H9 (cell line): ENCODE data around the gene CFAP43. TPM values are rescaled to one million over a fixed set of nuclear protein-coding genes. Genes with fewer than 3 reads are reported as not detected.
A peak's percentile ranks its signal among the peaks of the same experiment; 100 is the strongest.

Experiments
- DNase-seq: peaks from one replicate; pipeline ENCODE4 v3.0.0-alpha.2; 2017
- H2AFZ ChIP-seq: one replicate; pipeline ENCODE4 v1.6.1; 2013; ENCODE audit warnings: mild to moderate bottlenecking, low read length, control low read depth, moderate library complexity
- H2AK5ac ChIP-seq: 2 replicates; pipeline ENCODE4 v1.6.1; 2013; ENCODE audit warnings: low read length, control low read depth, mixed read lengths; ENCODE audit not compliant: insufficient read length
- H2BK120ac ChIP-seq: one replicate; pipeline ENCODE4 v1.6.1; 2013; ENCODE audit warnings: low read depth, mild to moderate bottlenecking, low read length, control low read depth, inconsistent platforms; ENCODE audit not compliant: poor library complexity, severe bottlenecking
- H2BK12ac ChIP-seq: 2 replicates; pipeline ENCODE4 v1.6.1; 2013; ENCODE audit warnings: low read length, control low read depth, mixed read lengths, low read depth; ENCODE audit not compliant: insufficient read length
- H2BK15ac ChIP-seq: 2 replicates; pipeline ENCODE4 v1.6.1; 2013; ENCODE audit warnings: low read depth, low read length, control low read depth
- H2BK20ac ChIP-seq: one replicate; pipeline ENCODE4 v1.6.1; 2013; ENCODE audit warnings: low read depth, mild to moderate bottlenecking, low read length, control low read depth, inconsistent platforms; ENCODE audit not compliant: poor library complexity, severe bottlenecking
- H2BK5ac ChIP-seq: 2 replicates; pipeline ENCODE4 v1.6.1; 2013; ENCODE audit warnings: low read length, control low read depth, mixed read lengths; ENCODE audit not compliant: insufficient read length
- H3K14ac ChIP-seq: 2 replicates; pipeline ENCODE4 v1.6.1; 2013; ENCODE audit warnings: low read length, control low read depth; ENCODE audit not compliant: insufficient read depth
- H3K18ac ChIP-seq: 2 replicates; pipeline ENCODE4 v1.6.1; 2013; ENCODE audit warnings: low read depth, mild to moderate bottlenecking, mixed read lengths, low read length, control low read depth; ENCODE audit not compliant: insufficient read length
- H3K23ac ChIP-seq: 2 replicates; pipeline ENCODE4 v1.6.1; 2013; ENCODE audit warnings: low read length, control low read depth, mixed read lengths, low read depth; ENCODE audit not compliant: insufficient read length
- H3K23me2 ChIP-seq: 2 replicates; pipeline ENCODE4 v1.6.1; 2013; ENCODE audit warnings: low read depth, mild to moderate bottlenecking, mixed read lengths, low read length, control low read depth; ENCODE audit not compliant: insufficient read length, poor library complexity, severe bottlenecking
- H3K27ac ChIP-seq: 2 replicates; pipeline ENCODE4 v1.5.1; 2013; ENCODE audit warnings: low read length, control low read depth, mixed read lengths, low read depth; ENCODE audit not compliant: insufficient read length
- H3K27me3 ChIP-seq: 2 replicates; pipeline ENCODE4 v1.6.1; 2013; ENCODE audit warnings: low read length, control low read depth, inconsistent platforms; ENCODE audit not compliant: insufficient read depth
- H3K4ac ChIP-seq: 2 replicates; pipeline ENCODE4 v1.6.1; 2013; ENCODE audit warnings: low read depth, mild to moderate bottlenecking, control low read depth, inconsistent platforms, low read length, moderate library complexity
- H3K4me1 ChIP-seq: 2 replicates; pipeline ENCODE4 v1.6.1; 2013; ENCODE audit warnings: low read length, control low read depth, inconsistent platforms; ENCODE audit not compliant: insufficient read depth
- H3K4me2 ChIP-seq: 2 replicates; pipeline ENCODE4 v1.6.1; 2013; ENCODE audit warnings: low read length, control low read depth, mixed read lengths; ENCODE audit not compliant: insufficient read length, insufficient read depth
- H3K56ac ChIP-seq: 2 replicates; pipeline ENCODE4 v1.6.1; 2013; ENCODE audit warnings: low read depth, mild to moderate bottlenecking, mixed read lengths, low read length, control low read depth; ENCODE audit not compliant: insufficient read length
- H3K79me1 ChIP-seq: 2 replicates; pipeline ENCODE4 v1.6.1; 2013; ENCODE audit warnings: low read depth, mild to moderate bottlenecking, moderate library complexity, low read length, control low read depth, inconsistent platforms; ENCODE audit not compliant: insufficient read depth, poor library complexity, severe bottlenecking
- H3K79me2 ChIP-seq: 2 replicates; pipeline ENCODE4 v1.6.1; 2013; ENCODE audit warnings: low read length, control low read depth, inconsistent platforms; ENCODE audit not compliant: insufficient read depth
- H3K9ac ChIP-seq: 2 replicates; pipeline ENCODE4 v1.6.1; 2013; ENCODE audit warnings: low read length, control low read depth, mixed read lengths; ENCODE audit not compliant: insufficient read length; ENCODE audit errors: extremely low read depth
- H3K9me3 ChIP-seq: one replicate; pipeline ENCODE4 v1.6.1; 2013; ENCODE audit warnings: low read depth, low read length, inconsistent platforms; ENCODE audit not compliant: control insufficient read depth
- H3T11ph ChIP-seq: one replicate; pipeline ENCODE4 v1.6.1; 2013; ENCODE audit warnings: mild to moderate bottlenecking, low read length, control low read depth, inconsistent platforms
- H4K20me1 ChIP-seq: one replicate; pipeline ENCODE4 v1.6.1; 2013; ENCODE audit not compliant: control insufficient read depth, insufficient read length, insufficient read depth
- H4K5ac ChIP-seq: 2 replicates; pipeline ENCODE4 v1.6.1; 2013; ENCODE audit warnings: low read depth, mild to moderate bottlenecking, mixed read lengths, low read length, control low read depth; ENCODE audit not compliant: insufficient read length
- H4K8ac ChIP-seq: replicated peaks from 2 replicates; pipeline ENCODE4 v1.6.1; 2013; ENCODE audit warnings: low read length, control low read depth, mixed read lengths, low read depth; ENCODE audit not compliant: insufficient read length
- H4K91ac ChIP-seq: 2 replicates; pipeline ENCODE4 v1.6.1; 2013; ENCODE audit warnings: low read depth, mild to moderate bottlenecking, moderate library complexity, mixed read lengths, low read length, control low read depth; ENCODE audit not compliant: insufficient read length
- H3K27ac Mint-ChIP-seq, 3 experiments: 2 replicates in 2 of 3; 3 replicates in 1 of 3; pipeline ENCODE4 v1.8.0; 2020 to 2021; ENCODE audit warnings: mixed read lengths in 3 of 3, mild to moderate bottlenecking in 1 of 3, moderate library complexity in 1 of 3
- H3K27me3 Mint-ChIP-seq: 2 replicates; pipeline ENCODE4 v1.8.0; 2021; ENCODE audit warnings: low read depth, mild to moderate bottlenecking, moderate library complexity, mixed read lengths
- H3K36me3 Mint-ChIP-seq, 3 experiments: 2 replicates in 2 of 3; 3 replicates in 1 of 3; pipeline ENCODE4 v1.8.0; 2020 to 2021; ENCODE audit warnings: low read depth in 3 of 3, mixed read lengths in 3 of 3; ENCODE audit not compliant: insufficient read depth in 1 of 3
- H3K4me1 Mint-ChIP-seq, 2 experiments: 2 replicates each; pipeline ENCODE4 v1.8.0; 2020; ENCODE audit warnings: mixed read lengths in 2 of 2
- H3K4me3 Mint-ChIP-seq, 2 experiments: 2 replicates in 1 of 2; 3 replicates in 1 of 2; pipeline ENCODE4 v1.8.0; 2020 to 2021; ENCODE audit warnings: mild to moderate bottlenecking in 2 of 2, mixed read lengths in 2 of 2, moderate library complexity in 1 of 2
- H3K9me3 Mint-ChIP-seq, 2 experiments: 2 replicates in 1 of 2; 3 replicates in 1 of 2; pipeline ENCODE4 v1.8.0; 2020; ENCODE audit warnings: mild to moderate bottlenecking in 2 of 2, mixed read lengths in 2 of 2, moderate library complexity in 1 of 2
- WGBS: extraction: QIAGEN DNeasy Blood & Tissue Kit; methylation state at CpG from one replicate; pipeline ENCODE4 v1.1.7; 2013; ENCODE audit warnings: missing lambda C conversion rate, low lambda C conversion rate, mixed read lengths; ENCODE audit not compliant: insufficient read length; ENCODE audit errors: extremely low coverage; 5-methylcytosine and 5-hydroxymethylcytosine counted together
- total RNA-seq: library from RNA; stranded (reverse); gene quantifications from 2 replicates; pipeline ENCODE4 v1.2.1, GENCODE V29; 2021
- TF ChIP-seq, protein P1 (sequence below): fragments of 200-600 bp; sonication (generic); conservative IDR thresholded peaks from 3 replicates; pipeline ENCODE4 v1.8.0; 2021; ENCODE audit warnings: antibody characterized with exemption, mild to moderate bottlenecking

The CFAP43 gene
- total RNA-seq, 1 experiment from 2014 or later, result 0.26 TPM

DNA sequence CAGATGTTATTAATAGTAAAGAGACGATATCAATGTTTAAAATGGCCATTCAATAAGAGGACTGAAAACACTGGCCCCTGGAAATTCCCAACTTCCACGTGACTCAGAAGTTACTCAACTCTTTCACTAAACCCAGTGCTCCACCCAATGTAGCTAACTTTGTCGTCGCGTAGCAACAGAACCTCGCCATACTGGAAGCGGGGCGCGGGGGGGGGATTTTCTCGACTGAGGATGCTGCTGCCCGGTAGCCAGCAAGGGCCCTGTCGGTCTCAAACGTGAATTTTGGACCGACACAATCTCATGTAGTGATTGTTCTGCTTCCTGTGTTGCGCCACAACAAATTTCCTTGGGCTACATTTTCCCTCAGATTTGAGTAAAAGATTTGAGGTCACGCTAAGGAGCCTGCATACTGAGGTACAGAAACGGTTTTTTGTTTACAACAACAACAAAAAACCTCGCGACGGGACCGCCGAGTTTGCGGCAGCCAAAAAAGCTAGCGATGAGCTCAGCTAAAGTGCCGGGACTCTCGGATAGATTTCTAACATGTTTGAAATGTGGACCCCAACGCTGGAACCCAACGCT, 111.2 kb downstream of the CFAP43 start:
- H3K18ac ChIP-seq, result peak overlapping the region; percentile 99
- H3K79me2 ChIP-seq, result no peaks in the 10 kb centered on the region
- H3K4ac ChIP-seq, result peak overlapping the region; percentile 89; the same call in 1 of the 2 replicates
- H3K27me3 ChIP-seq, result no peaks in the 10 kb centered on the region
- H3K23me2 ChIP-seq, result peaks cover 10% of the 10 kb centered on the region
- H3K79me1 ChIP-seq, result no peaks in the 10 kb centered on the region
- H3K4me1 Mint-ChIP-seq, result peaks cover 30 to 33% of the 10 kb centered on the region in 2 experiments
- H3K36me3 Mint-ChIP-seq, result peaks cover 0 to 24% (median 0%) of the 10 kb centered on the region in 3 experiments; a peak in 5 of 7 replicates
- peak; percentile 87 for DNase-seq
- peak overlapping the region; percentile 85 for H3T11ph ChIP-seq
- H3K56ac ChIP-seq, result peak overlapping the region; percentile 83
- H3K27ac ChIP-seq, result peak overlapping the region; percentile 98
- no peak overlapping the region for H2BK15ac ChIP-seq
- H2BK5ac ChIP-seq, result peak overlapping the region; percentile 91
- peak overlapping the region; percentile 98 for H2BK120ac ChIP-seq
- TF ChIP-seq, protein P1, sequence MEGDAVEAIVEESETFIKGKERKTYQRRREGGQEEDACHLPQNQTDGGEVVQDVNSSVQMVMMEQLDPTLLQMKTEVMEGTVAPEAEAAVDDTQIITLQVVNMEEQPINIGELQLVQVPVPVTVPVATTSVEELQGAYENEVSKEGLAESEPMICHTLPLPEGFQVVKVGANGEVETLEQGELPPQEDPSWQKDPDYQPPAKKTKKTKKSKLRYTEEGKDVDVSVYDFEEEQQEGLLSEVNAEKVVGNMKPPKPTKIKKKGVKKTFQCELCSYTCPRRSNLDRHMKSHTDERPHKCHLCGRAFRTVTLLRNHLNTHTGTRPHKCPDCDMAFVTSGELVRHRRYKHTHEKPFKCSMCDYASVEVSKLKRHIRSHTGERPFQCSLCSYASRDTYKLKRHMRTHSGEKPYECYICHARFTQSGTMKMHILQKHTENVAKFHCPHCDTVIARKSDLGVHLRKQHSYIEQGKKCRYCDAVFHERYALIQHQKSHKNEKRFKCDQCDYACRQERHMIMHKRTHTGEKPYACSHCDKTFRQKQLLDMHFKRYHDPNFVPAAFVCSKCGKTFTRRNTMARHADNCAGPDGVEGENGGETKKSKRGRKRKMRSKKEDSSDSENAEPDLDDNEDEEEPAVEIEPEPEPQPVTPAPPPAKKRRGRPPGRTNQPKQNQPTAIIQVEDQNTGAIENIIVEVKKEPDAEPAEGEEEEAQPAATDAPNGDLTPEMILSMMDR, result no peak
- peak overlapping the region; percentile 63 for H4K91ac ChIP-seq
- no CpG with 5 or more reads among the region's 28 CpGs for WGBS
- no peaks in the 10 kb centered on the region for H3K4me1 ChIP-seq
- peak overlapping the region; percentile 75 for H2AFZ ChIP-seq
- H3K4me2 ChIP-seq, result peak overlapping the region; percentile 70
- no peaks in the 10 kb centered on the region for H3K9me3 ChIP-seq
- H3K27me3 Mint-ChIP-seq, result no peaks in the 10 kb centered on the region
- H4K8ac ChIP-seq, result no peak overlapping the region
- peak overlapping the region; percentile 78 to 90 for H3K4me3 Mint-ChIP-seq
- no peaks in the 10 kb centered on the region for H4K20me1 ChIP-seq
- peak overlapping the region; percentile 99 for H3K27ac Mint-ChIP-seq
- H2BK20ac ChIP-seq, result no peak overlapping the region
- H3K14ac ChIP-seq, result peak overlapping the region; percentile 100
- peak overlapping the region; percentile 95 for H2BK12ac ChIP-seq
- no peak overlapping the region for H3K23ac ChIP-seq
- H3K9me3 Mint-ChIP-seq, result no peaks in the 10 kb centered on the region
- peak overlapping the region; percentile 80 for H2AK5ac ChIP-seq
- H4K5ac ChIP-seq, result peak overlapping the region; percentile 98
- H3K9ac ChIP-seq, result peak overlapping the region; percentile 96
